H9 (cell line): ENCODE results near the gene OSBPL10. TPM values are rescaled to one million over a fixed set of nuclear protein-coding genes. Genes with fewer than 3 reads are reported as not detected.

Experiments
- DNase-seq: peaks from one replicate; pipeline ENCODE4 v3.0.0-alpha.2; 2017
- H2AFZ ChIP-seq: one replicate; pipeline ENCODE4 v1.6.1; 2013; ENCODE audit warnings: mild to moderate bottlenecking, low read length, control low read depth, moderate library complexity
- H2AK5ac ChIP-seq: 2 replicates; pipeline ENCODE4 v1.6.1; 2013; ENCODE audit warnings: low read length, control low read depth, mixed read lengths; ENCODE audit not compliant: insufficient read length
- H2BK120ac ChIP-seq: one replicate; pipeline ENCODE4 v1.6.1; 2013; ENCODE audit warnings: low read depth, mild to moderate bottlenecking, low read length, control low read depth, inconsistent platforms; ENCODE audit not compliant: poor library complexity, severe bottlenecking
- H2BK12ac ChIP-seq: 2 replicates; pipeline ENCODE4 v1.6.1; 2013; ENCODE audit warnings: low read length, control low read depth, mixed read lengths, low read depth; ENCODE audit not compliant: insufficient read length
- H2BK15ac ChIP-seq: 2 replicates; pipeline ENCODE4 v1.6.1; 2013; ENCODE audit warnings: low read depth, low read length, control low read depth
- H2BK20ac ChIP-seq: one replicate; pipeline ENCODE4 v1.6.1; 2013; ENCODE audit warnings: low read depth, mild to moderate bottlenecking, low read length, control low read depth, inconsistent platforms; ENCODE audit not compliant: poor library complexity, severe bottlenecking
- H2BK5ac ChIP-seq: 2 replicates; pipeline ENCODE4 v1.6.1; 2013; ENCODE audit warnings: low read length, control low read depth, mixed read lengths; ENCODE audit not compliant: insufficient read length
- H3K14ac ChIP-seq: 2 replicates; pipeline ENCODE4 v1.6.1; 2013; ENCODE audit warnings: low read length, control low read depth; ENCODE audit not compliant: insufficient read depth
- H3K18ac ChIP-seq: 2 replicates; pipeline ENCODE4 v1.6.1; 2013; ENCODE audit warnings: low read depth, mild to moderate bottlenecking, mixed read lengths, low read length, control low read depth; ENCODE audit not compliant: insufficient read length
- H3K23ac ChIP-seq: 2 replicates; pipeline ENCODE4 v1.6.1; 2013; ENCODE audit warnings: low read length, control low read depth, mixed read lengths, low read depth; ENCODE audit not compliant: insufficient read length
- H3K23me2 ChIP-seq: 2 replicates; pipeline ENCODE4 v1.6.1; 2013; ENCODE audit warnings: low read depth, mild to moderate bottlenecking, mixed read lengths, low read length, control low read depth; ENCODE audit not compliant: insufficient read length, poor library complexity, severe bottlenecking
- H3K27ac ChIP-seq: 2 replicates; pipeline ENCODE4 v1.5.1; 2013; ENCODE audit warnings: low read length, control low read depth, mixed read lengths, low read depth; ENCODE audit not compliant: insufficient read length
- H3K27me3 ChIP-seq: 2 replicates; pipeline ENCODE4 v1.6.1; 2013; ENCODE audit warnings: low read length, control low read depth, inconsistent platforms; ENCODE audit not compliant: insufficient read depth
- H3K4ac ChIP-seq: 2 replicates; pipeline ENCODE4 v1.6.1; 2013; ENCODE audit warnings: low read depth, mild to moderate bottlenecking, control low read depth, inconsistent platforms, low read length, moderate library complexity
- H3K4me1 ChIP-seq: 2 replicates; pipeline ENCODE4 v1.6.1; 2013; ENCODE audit warnings: low read length, control low read depth, inconsistent platforms; ENCODE audit not compliant: insufficient read depth
- H3K4me2 ChIP-seq: 2 replicates; pipeline ENCODE4 v1.6.1; 2013; ENCODE audit warnings: low read length, control low read depth, mixed read lengths; ENCODE audit not compliant: insufficient read length, insufficient read depth
- H3K56ac ChIP-seq: 2 replicates; pipeline ENCODE4 v1.6.1; 2013; ENCODE audit warnings: low read depth, mild to moderate bottlenecking, mixed read lengths, low read length, control low read depth; ENCODE audit not compliant: insufficient read length
- H3K79me1 ChIP-seq: 2 replicates; pipeline ENCODE4 v1.6.1; 2013; ENCODE audit warnings: low read depth, mild to moderate bottlenecking, moderate library complexity, low read length, control low read depth, inconsistent platforms; ENCODE audit not compliant: insufficient read depth, poor library complexity, severe bottlenecking
- H3K79me2 ChIP-seq: 2 replicates; pipeline ENCODE4 v1.6.1; 2013; ENCODE audit warnings: low read length, control low read depth, inconsistent platforms; ENCODE audit not compliant: insufficient read depth
- H3K9ac ChIP-seq: 2 replicates; pipeline ENCODE4 v1.6.1; 2013; ENCODE audit warnings: low read length, control low read depth, mixed read lengths; ENCODE audit not compliant: insufficient read length; ENCODE audit errors: extremely low read depth
- H3K9me3 ChIP-seq: one replicate; pipeline ENCODE4 v1.6.1; 2013; ENCODE audit warnings: low read depth, low read length, inconsistent platforms; ENCODE audit not compliant: control insufficient read depth
- H3T11ph ChIP-seq: one replicate; pipeline ENCODE4 v1.6.1; 2013; ENCODE audit warnings: mild to moderate bottlenecking, low read length, control low read depth, inconsistent platforms
- H4K20me1 ChIP-seq: one replicate; pipeline ENCODE4 v1.6.1; 2013; ENCODE audit not compliant: control insufficient read depth, insufficient read length, insufficient read depth
- H4K5ac ChIP-seq: 2 replicates; pipeline ENCODE4 v1.6.1; 2013; ENCODE audit warnings: low read depth, mild to moderate bottlenecking, mixed read lengths, low read length, control low read depth; ENCODE audit not compliant: insufficient read length
- H4K8ac ChIP-seq: replicated peaks from 2 replicates; pipeline ENCODE4 v1.6.1; 2013; ENCODE audit warnings: low read length, control low read depth, mixed read lengths, low read depth; ENCODE audit not compliant: insufficient read length
- H4K91ac ChIP-seq: 2 replicates; pipeline ENCODE4 v1.6.1; 2013; ENCODE audit warnings: low read depth, mild to moderate bottlenecking, moderate library complexity, mixed read lengths, low read length, control low read depth; ENCODE audit not compliant: insufficient read length
- H3K27ac Mint-ChIP-seq, 3 experiments: 2 replicates in 2 of 3; 3 replicates in 1 of 3; pipeline ENCODE4 v1.8.0; 2020 to 2021; ENCODE audit warnings: mixed read lengths in 3 of 3, mild to moderate bottlenecking in 1 of 3, moderate library complexity in 1 of 3
- H3K27me3 Mint-ChIP-seq: 2 replicates; pipeline ENCODE4 v1.8.0; 2021; ENCODE audit warnings: low read depth, mild to moderate bottlenecking, moderate library complexity, mixed read lengths
- H3K36me3 Mint-ChIP-seq, 3 experiments: 2 replicates in 2 of 3; 3 replicates in 1 of 3; pipeline ENCODE4 v1.8.0; 2020 to 2021; ENCODE audit warnings: low read depth in 3 of 3, mixed read lengths in 3 of 3; ENCODE audit not compliant: insufficient read depth in 1 of 3
- H3K4me1 Mint-ChIP-seq, 2 experiments: 2 replicates each; pipeline ENCODE4 v1.8.0; 2020; ENCODE audit warnings: mixed read lengths in 2 of 2
- H3K4me3 Mint-ChIP-seq, 2 experiments: 2 replicates in 1 of 2; 3 replicates in 1 of 2; pipeline ENCODE4 v1.8.0; 2020 to 2021; ENCODE audit warnings: mild to moderate bottlenecking in 2 of 2, mixed read lengths in 2 of 2, moderate library complexity in 1 of 2
- H3K9me3 Mint-ChIP-seq, 2 experiments: 2 replicates in 1 of 2; 3 replicates in 1 of 2; pipeline ENCODE4 v1.8.0; 2020; ENCODE audit warnings: mild to moderate bottlenecking in 2 of 2, mixed read lengths in 2 of 2, moderate library complexity in 1 of 2
- WGBS: extraction: QIAGEN DNeasy Blood & Tissue Kit; methylation state at CpG from one replicate; pipeline ENCODE4 v1.1.7; 2013; ENCODE audit warnings: missing lambda C conversion rate, low lambda C conversion rate, mixed read lengths; ENCODE audit not compliant: insufficient read length; ENCODE audit errors: extremely low coverage; 5-methylcytosine and 5-hydroxymethylcytosine counted together
- total RNA-seq: library from RNA; stranded (reverse); gene quantifications from 2 replicates; pipeline ENCODE4 v1.2.1, GENCODE V29; 2021
- TF ChIP-seq, protein P1 (sequence below): fragments of 200-600 bp; sonication (generic); conservative IDR thresholded peaks from 3 replicates; pipeline ENCODE4 v1.8.0; 2021; ENCODE audit warnings: antibody characterized with exemption, mild to moderate bottlenecking

The OSBPL10 gene
- total RNA-seq, 1 experiment from 2014 or later, result 42.7 TPM

DNA sequence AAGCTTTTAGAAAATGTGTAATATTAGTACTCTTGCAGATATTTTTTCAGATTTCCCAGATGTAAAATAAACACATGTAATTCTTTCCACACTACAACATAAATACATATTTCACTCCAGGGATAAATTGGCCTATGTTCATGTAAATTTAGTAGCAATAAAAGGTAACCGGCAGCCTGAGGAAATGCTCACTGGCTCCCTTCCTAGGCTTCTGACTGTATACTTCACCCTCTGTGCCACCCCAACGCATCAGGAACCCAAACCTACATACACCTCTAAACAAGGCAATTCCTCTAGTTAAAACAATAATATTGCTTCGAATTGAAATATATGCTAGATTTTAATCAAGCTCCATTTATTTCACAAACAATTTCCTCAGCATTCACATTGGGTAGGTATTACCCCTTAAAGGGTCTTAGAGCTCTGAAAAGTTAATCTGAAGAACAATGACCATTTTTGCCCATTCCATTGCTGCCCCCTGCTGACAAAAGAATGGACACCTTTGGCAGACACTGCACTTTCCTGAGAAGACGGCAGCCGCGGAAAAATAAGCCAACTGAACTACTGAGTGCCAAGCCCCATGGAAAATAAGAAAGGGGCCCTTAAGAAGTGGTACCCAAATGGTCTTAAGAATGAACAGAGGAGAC lies 212.5 kb downstream of the OSBPL10 start:
- Histone ChIP-seq H3K14ac (no peak overlapping the region), H2BK5ac (no peak overlapping the region), H3K4ac (no peak overlapping the region), H3K18ac (no peak overlapping the region), H3K27me3 (no peaks in the 10 kb centered on the region), H2BK20ac (no peak overlapping the region), H4K5ac (no peak overlapping the region), H2BK15ac (no peak overlapping the region), H2AFZ (no peak overlapping the region), H4K8ac (no peak overlapping the region), H2AK5ac (no peak overlapping the region), H3K79me1 (peaks cover 3% of the 10 kb centered on the region), H3K79me2 (no peaks in the 10 kb centered on the region), H3K4me2 (no peak overlapping the region), H3T11ph (no peak overlapping the region), H3K23me2 (no peaks in the 10 kb centered on the region), H3K9me3 (no peaks in the 10 kb centered on the region), H4K91ac (no peak overlapping the region), H2BK120ac (no peak overlapping the region), H3K56ac (no peak overlapping the region), H4K20me1 (no peaks in the 10 kb centered on the region), H3K9ac (no peak overlapping the region), H3K27ac (no peak overlapping the region), H2BK12ac (no peak overlapping the region), H3K4me1 (no peaks in the 10 kb centered on the region), H3K23ac (no peak overlapping the region)
- Mint-ChIP-seq H3K27ac (peak overlapping the region in 1 of 3 experiments; percentile 23; a peak in 1 of 7 replicates), H3K4me3 (no peak overlapping the region), H3K27me3 (no peaks in the 10 kb centered on the region; the same call in 1 of the 2 replicates), H3K36me3 (peaks cover 0 to 5% (median 0%) of the 10 kb centered on the region in 3 experiments; a peak in 2 of 7 replicates), H3K4me1 (peaks cover 16 to 19% of the 10 kb centered on the region in 2 experiments), H3K9me3 (no peaks in the 10 kb centered on the region)
- no CpG with 5 or more reads among the region's 6 CpGs for WGBS
- DNase-seq, result peak; percentile 41
- TF ChIP-seq, protein P1, sequence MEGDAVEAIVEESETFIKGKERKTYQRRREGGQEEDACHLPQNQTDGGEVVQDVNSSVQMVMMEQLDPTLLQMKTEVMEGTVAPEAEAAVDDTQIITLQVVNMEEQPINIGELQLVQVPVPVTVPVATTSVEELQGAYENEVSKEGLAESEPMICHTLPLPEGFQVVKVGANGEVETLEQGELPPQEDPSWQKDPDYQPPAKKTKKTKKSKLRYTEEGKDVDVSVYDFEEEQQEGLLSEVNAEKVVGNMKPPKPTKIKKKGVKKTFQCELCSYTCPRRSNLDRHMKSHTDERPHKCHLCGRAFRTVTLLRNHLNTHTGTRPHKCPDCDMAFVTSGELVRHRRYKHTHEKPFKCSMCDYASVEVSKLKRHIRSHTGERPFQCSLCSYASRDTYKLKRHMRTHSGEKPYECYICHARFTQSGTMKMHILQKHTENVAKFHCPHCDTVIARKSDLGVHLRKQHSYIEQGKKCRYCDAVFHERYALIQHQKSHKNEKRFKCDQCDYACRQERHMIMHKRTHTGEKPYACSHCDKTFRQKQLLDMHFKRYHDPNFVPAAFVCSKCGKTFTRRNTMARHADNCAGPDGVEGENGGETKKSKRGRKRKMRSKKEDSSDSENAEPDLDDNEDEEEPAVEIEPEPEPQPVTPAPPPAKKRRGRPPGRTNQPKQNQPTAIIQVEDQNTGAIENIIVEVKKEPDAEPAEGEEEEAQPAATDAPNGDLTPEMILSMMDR, result peak; percentile 59
